Transverse colon (tissue), 4 donors: ENCODE measurements around the gene PGA3. TPM values are rescaled to one million over a fixed set of nuclear protein-coding genes. Genes with fewer than 3 reads are reported as not detected.
"Not testable (repeated sequence)": the region's sequence is repeated elsewhere in the genome, so short reads cannot be mapped to it uniquely, and the experiment has no call there.

Experiments
- DNase-seq: peaks from one replicate; pipeline ENCODE4 v3.0.0-alpha.2; 2019
- H3K27ac ChIP-seq, 4 donors: fragments of 200-600 bp; sonication (generic); 2 replicates each; pipeline ENCODE4 v1.5.1; 2016 to 2018; ENCODE audit warnings: inconsistent platforms in 4 of 4
- H3K27me3 ChIP-seq: fragments of 200-600 bp; sonication (generic); 2 replicates; pipeline ENCODE4 v1.5.1; 2017; ENCODE audit warnings: inconsistent platforms
- H3K36me3 ChIP-seq, 4 donors: fragments of 200-600 bp; sonication (generic); 2 replicates each; pipeline ENCODE4 v1.5.1; 2017 to 2019; ENCODE audit warnings: inconsistent platforms in 4 of 4
- H3K4me1 ChIP-seq, 4 donors: fragments of 200-600 bp; sonication (generic); 2 replicates each; pipeline ENCODE4 v1.5.1; 2017 to 2020; ENCODE audit warnings: inconsistent platforms in 4 of 4
- H3K4me3 ChIP-seq, 4 donors: fragments of 200-600 bp; sonication (generic); 1 replicate in 1 of 4; 2 replicates in 3 of 4; pipeline versions ENCODE4 v1.5.1 to v1.6.1; 2017 to 2019; ENCODE audit warnings: inconsistent platforms in 4 of 4
- H3K9me3 ChIP-seq, 2 donors: fragments of 200-600 bp; sonication (generic); 2 replicates each; pipeline ENCODE4 v1.5.1; 2017 to 2019; ENCODE audit warnings: inconsistent platforms in 2 of 2
- CTCF ChIP-seq, 5 experiments: fragments of 200-600 bp in 3 of 5; fragments of 450-650 bp in 2 of 5; sonication (generic) in 3 of 5; IDR thresholded peaks; 1 replicate in 2 of 5; 2 replicates in 3 of 5; pipeline ENCODE4 v1.5.1; 2016 to 2017; ENCODE audit warnings: antibody characterized with exemption in 5 of 5, inconsistent platforms in 3 of 5, mild to moderate bottlenecking in 2 of 5, moderate library complexity in 1 of 5
- EP300 ChIP-seq: sonication (generic); formaldehyde crosslinking; IDR thresholded peaks from one replicate; pipeline ENCODE4 v1.6.1; 2017; ENCODE audit warnings: antibody characterized with exemption, low read depth
- POLR2A ChIP-seq: fragments of 450-650 bp; IDR thresholded peaks from one replicate; pipeline ENCODE4 v1.6.1; 2016; ENCODE audit warnings: antibody characterized with exemption, mild to moderate bottlenecking, moderate library complexity
- POLR2AphosphoS5 ChIP-seq, 3 donors: sonication (generic); formaldehyde crosslinking; IDR thresholded peaks; one replicate each; pipeline ENCODE4 v1.6.1; 2016; ENCODE audit warnings: antibody characterized with exemption in 3 of 3
- WGBS, 2 donors: methylation state at CpG; one replicate each; pipeline ENCODE4 v1.1.5; 2018; ENCODE audit warnings: low coverage in 1 of 2; 5-methylcytosine and 5-hydroxymethylcytosine counted together
- in situ Hi-C, 4 donors: fragments of 200-750 bp; cut with MboI; loops; one replicate each; pipeline versions ENCODE4 v1.15.0 to v1.15.1; 2017; ENCODE audit warnings: low sequenced_read_pairs in 3 of 4, low pct_ligation_motif_present in 1 of 4, low pct_unique_long_range_greater_than_20kb in 1 of 4
- intact Hi-C: fragments of 100-400 bp; cut with DNase I; formaldehyde crosslinking; loops from one replicate; pipeline ENCODE4 v1.15.1; 2023; ENCODE audit warnings: low total_unique reads
- total RNA-seq, 4 donors: library from RNA; depleted of rRNA; stranded (reverse); fragments of >200 nt; gene quantifications; one replicate each; pipeline ENCODE4 v1.1.0, GENCODE V29; 2016

The PGA3 gene
- 10 to 100 TPM in 1 of 4 donors, 1 to 10 TPM in 1, not detected in 2; 1.5 to 20.1 TPM for total RNA-seq

DNA sequence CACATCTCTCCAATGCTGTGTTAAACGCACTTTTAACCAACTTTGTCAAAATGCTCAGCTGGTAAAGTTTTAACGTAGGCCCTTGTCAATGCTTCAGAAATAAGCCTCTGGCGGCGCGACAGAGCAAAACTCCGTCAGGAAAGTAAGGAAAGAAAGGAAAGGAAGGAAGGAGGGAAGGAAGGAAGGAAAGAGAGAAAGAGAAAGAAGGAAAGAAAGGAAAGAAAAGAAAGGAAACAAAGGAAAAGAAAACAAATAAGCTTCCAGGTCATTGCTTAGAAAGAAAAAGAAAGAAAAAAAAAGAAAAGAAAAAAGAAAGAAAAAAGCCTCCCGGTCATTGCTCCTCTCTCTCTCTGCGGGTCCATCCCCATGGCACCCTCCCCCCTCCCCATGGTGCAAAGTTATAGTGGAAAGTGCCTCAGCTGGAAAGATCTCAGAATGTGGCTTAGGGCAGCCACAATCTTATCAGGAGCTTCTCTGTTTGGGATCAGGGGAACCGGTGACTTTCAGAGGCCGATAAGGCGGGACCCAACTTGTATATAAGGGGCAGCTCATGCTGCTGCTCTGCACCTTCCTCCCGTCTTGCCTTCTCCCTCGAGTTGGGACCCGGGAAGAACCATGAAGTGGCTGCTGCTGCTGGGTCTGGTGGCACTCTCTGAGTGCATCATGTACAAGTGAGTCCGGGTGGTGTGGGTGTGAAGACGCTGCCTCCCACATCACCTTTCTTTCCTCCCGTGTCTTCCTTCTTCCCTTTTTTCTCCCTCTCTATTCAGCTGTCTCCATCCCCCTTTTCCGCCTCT is at the start of gene PGA3:
Gene PGA3, plus strand, starts transcription at position 566 of the 797 bp plus-strand sequence. Its CDS starts 50 bp downstream, at position 616.
- H3K36me3 ChIP-seq, H3K9me3 ChIP-seq, intact Hi-C loops, H3K27me3 ChIP-seq, DNase-seq, H3K27ac ChIP-seq, H3K4me3 ChIP-seq, in situ Hi-C loops, H3K4me1 ChIP-seq: not testable (repeated sequence)
- 66 to 76% methylated on average over 7 to 13 of the region's 18 CpGs for WGBS, 2 donors

DNA sequence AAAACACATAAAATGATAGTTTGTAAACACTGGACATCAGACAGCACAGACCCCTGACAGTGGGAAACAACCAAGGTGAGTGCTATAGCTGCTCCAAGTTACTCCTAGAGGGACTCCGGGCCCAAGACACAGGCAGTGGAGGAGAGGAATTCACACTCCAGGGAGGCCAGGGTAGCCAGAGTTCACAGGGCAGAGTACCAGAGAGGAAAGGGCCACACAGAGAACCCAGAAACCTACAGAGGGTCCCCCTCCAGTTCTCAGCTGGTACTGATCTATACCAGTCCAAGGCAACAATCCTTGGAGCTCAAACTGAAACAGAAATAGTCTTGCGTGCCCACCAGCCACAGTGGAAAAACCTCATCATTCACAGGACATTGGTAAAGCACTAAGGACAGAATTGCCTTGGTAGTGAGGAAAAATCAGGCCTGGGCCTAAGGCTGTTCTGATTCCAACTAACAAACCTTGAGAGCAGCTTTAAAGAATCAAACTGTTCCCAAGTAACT is 49.7 kb upstream of the PGA3 start:
- intact Hi-C loops, result loop anchor here (1.0 kb wide), 1 partner anchor 25 kb away; no protein-coding TSS in a partner anchor
- DNase-seq, result no peak
- H3K4me1 ChIP-seq, result peaks cover 45 to 83% (median 70%) of the 10 kb centered on the region in 4 donors

GRCh38 chr11:61154528-61154927 is 48.8 kb upstream of the PGA3 start:
- TF ChIP-seq EP300, result no peak
- TF ChIP-seq CTCF (IDR thresholded peaks at IDR 0.05), result no peak
- TF ChIP-seq POLR2A, result no peak
- no peak for TF ChIP-seq POLR2AphosphoS5 (IDR thresholded peaks at IDR 0.05)
- H3K36me3 ChIP-seq, result no peaks in the 10 kb centered on the region
- in situ Hi-C loops, result no loop called here
- no peak for DNase-seq
- peaks cover 45 to 86% (median 73%) of the 10 kb centered on the region in 4 donors for H3K4me1 ChIP-seq
- H3K27me3 ChIP-seq, result no peaks in the 10 kb centered on the region
- intact Hi-C loops, result loop anchor here (1.0 kb wide), 1 partner anchor 24 kb away; no protein-coding TSS in a partner anchor
- H3K27ac ChIP-seq, result peak overlapping the region in 2 of 4 donors; percentile 73 to 80
- H3K4me3 ChIP-seq, result no peak overlapping the region
- WGBS, 2 donors, result 75 to 98% methylated on average over 1 to 4 of the region's 4 CpGs
- H3K9me3 ChIP-seq, result no peaks in the 10 kb centered on the region

More for the DNA sequence above, 49.7 kb upstream of the PGA3 start:
- in situ Hi-C loops, result no loop called here
- H3K4me3 ChIP-seq, result no peak overlapping the region
- TF ChIP-seq EP300 (no peak), POLR2AphosphoS5 (IDR thresholded peaks at IDR 0.05) (no peak), POLR2A (no peak), CTCF (IDR thresholded peaks at IDR 0.05) (no peak)
- H3K27ac ChIP-seq, result peak overlapping the region; percentile 73 to 82 (median 77)
- 69% methylated on average over 2 of the region's 2 CpGs; no CpG with 5 or more reads in 1 of the 2 donors for WGBS, 2 donors
- H3K9me3 ChIP-seq, result no peaks in the 10 kb centered on the region
- H3K27me3 ChIP-seq, result no peaks in the 10 kb centered on the region
- H3K36me3 ChIP-seq, result no peaks in the 10 kb centered on the region

DNA sequence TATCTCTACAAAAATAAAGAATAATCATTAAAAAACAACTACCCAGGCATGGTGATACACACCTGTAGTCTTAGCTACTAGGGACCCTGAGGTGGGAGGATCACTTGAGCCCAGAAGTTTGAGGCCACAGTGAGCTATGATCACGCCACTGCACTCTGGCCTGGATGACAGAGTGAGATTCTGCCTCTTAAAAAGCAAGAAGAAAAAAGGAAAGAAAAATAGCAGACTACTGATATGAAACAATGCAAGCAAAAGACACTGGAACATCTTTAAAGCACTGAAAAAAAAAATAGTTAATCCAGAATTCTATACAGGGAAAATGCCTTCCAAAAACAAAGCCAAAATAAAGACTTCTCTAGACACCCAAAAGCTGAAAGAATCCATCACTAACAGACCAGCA is 48.0 kb upstream of the PGA3 start:
- DNase-seq, result no peak
- no peak for TF ChIP-seq POLR2A
- no peak for TF ChIP-seq CTCF (IDR thresholded peaks at IDR 0.05)
- no peak for TF ChIP-seq POLR2AphosphoS5 (IDR thresholded peaks at IDR 0.05)
- no peak for TF ChIP-seq EP300
- in situ Hi-C loops (no loop called here), intact Hi-C loops (no loop called here)
- H3K9me3 ChIP-seq, result no peaks in the 10 kb centered on the region
- WGBS, 2 donors, result 97% methylated on average over 1 of the region's 1 CpG; no CpG with 5 or more reads in 1 of the 2 donors
- H3K4me3 ChIP-seq, result no peak overlapping the region
- H3K4me1 ChIP-seq, result peaks cover 37 to 86% (median 72%) of the 10 kb centered on the region in 4 donors
- H3K36me3 ChIP-seq, result no peaks in the 10 kb centered on the region
- H3K27ac ChIP-seq, result peak overlapping the region in 1 of 4 donors; percentile 11
- H3K27me3 ChIP-seq, result no peaks in the 10 kb centered on the region
